NK-92 (cell line): ENCODE measurements around the gene SPATA3.

ENCODE experiments used
- DNase-seq: peaks from one replicate; lab custom pipeline; 2025; ENCODE audit not compliant: unreplicated experiment; lab: John Stamatoyannopoulos, UW

The SPATA3 gene

GRCh38 chr2:231047923-231048915 is 52.3 kb downstream of the SPATA3 start:
- DNase-seq, result no peak

- no peak for DNase-seq
Measured at GRCh38 chr2:231049286-231050017, 53.5 kb downstream of the SPATA3 start.

- no peak for DNase-seq
Measured at GRCh38 chr2:231050018-231050901, 54.3 kb downstream of the SPATA3 start.

- DNase-seq, result no peak
Measured at GRCh38 chr2:231051116-231051515, 55.2 kb downstream of the SPATA3 start.

- DNase-seq, result no peak
Measured at GRCh38 chr2:231052494-231053451, 56.9 kb downstream of the SPATA3 start.

GRCh38 chr2:231053846-231054245 is 57.9 kb downstream of the SPATA3 start:
- DNase-seq, result no peak

- DNase-seq, result peak; percentile 49
Measured at GRCh38 chr2:231056453-231057416, 60.8 kb downstream of the SPATA3 start, which contains the start of gene PSMD1. TSS of gene PSMD1 (plus strand) at chr2:231056867. CDS start at chr2:231057026, 159 bp downstream.

- no peak for DNase-seq
Measured at GRCh38 chr2:231057590-231057989, 61.7 kb downstream of the SPATA3 start.
